Liver (tissue), 9 donors: ENCODE measurements around the gene CFP. TPM values are rescaled to one million over a fixed set of nuclear protein-coding genes. Genes with fewer than 3 reads are reported as not detected.

Experiments
- DNase-seq: peaks from one replicate; pipeline ENCODE4 v3.0.0-alpha.2; 2017; ENCODE audit warnings: low spot score
- H3K27ac ChIP-seq, 2 donors: one replicate each; pipeline ENCODE4 v1.7.0; 2013; ENCODE audit warnings: inconsistent platforms in 2 of 2, low read length in 2 of 2, control low read depth in 1 of 2, low read depth in 1 of 2, mild to moderate bottlenecking in 1 of 2
- H3K27me3 ChIP-seq, 4 donors: one replicate each; pipeline versions ENCODE4 v1.6.1 to v1.7.0; 2013; ENCODE audit warnings: low read length in 3 of 4, inconsistent platforms in 1 of 4, mild to moderate bottlenecking in 1 of 4, moderate library complexity in 1 of 4; ENCODE audit not compliant: control insufficient read depth in 4 of 4, insufficient read depth in 4 of 4
- H3K36me3 ChIP-seq, 4 donors: one replicate each; pipeline versions ENCODE4 v1.6.1 to v1.7.0; 2013; ENCODE audit warnings: low read length in 3 of 4, mild to moderate bottlenecking in 3 of 4, low read depth in 1 of 4, moderate library complexity in 1 of 4; ENCODE audit not compliant: control insufficient read depth in 4 of 4, insufficient read depth in 3 of 4
- H3K4me1 ChIP-seq, 4 donors: one replicate each; pipeline versions ENCODE4 v1.6.1 to v1.7.0; 2013; ENCODE audit warnings: low read length in 3 of 4, mild to moderate bottlenecking in 3 of 4, moderate library complexity in 1 of 4; ENCODE audit not compliant: control insufficient read depth in 4 of 4, insufficient read depth in 4 of 4
- H3K4me3 ChIP-seq, 3 donors: one replicate each; pipeline versions ENCODE4 v1.6.1 to v1.7.0; 2013; ENCODE audit warnings: low read length in 3 of 3, control low read depth in 1 of 3, low read depth in 1 of 3, mild to moderate bottlenecking in 1 of 3
- H3K9ac ChIP-seq, 2 donors: one replicate each; pipeline ENCODE4 v1.7.0; 2013; ENCODE audit warnings: low read length in 2 of 2, mild to moderate bottlenecking in 2 of 2, moderate library complexity in 2 of 2, control low read depth in 1 of 2, low read depth in 1 of 2
- H3K9me3 ChIP-seq, 4 donors: one replicate each; pipeline versions ENCODE4 v1.6.1 to v1.7.0; 2013; ENCODE audit warnings: low read length in 3 of 4; ENCODE audit not compliant: control insufficient read depth in 4 of 4
- EGR1 ChIP-seq, 2 donors: IDR thresholded peaks; 2 replicates each; pipeline ENCODE4 v1.6.1; 2016 to 2018; ENCODE audit warnings: antibody characterized with exemption in 2 of 2, low read depth in 2 of 2
- FOXA1 ChIP-seq: IDR thresholded peaks from 2 replicates; pipeline ENCODE4 v1.6.1; 2016; ENCODE audit warnings: antibody characterized with exemption
- FOXA2 ChIP-seq: IDR thresholded peaks from 2 replicates; pipeline ENCODE4 v1.6.1; 2016; ENCODE audit warnings: antibody characterized with exemption
- GABPA ChIP-seq, 2 donors: IDR thresholded peaks in 1 of 2; conservative IDR thresholded peaks in 1 of 2; 2 replicates each; pipeline ENCODE4 v1.6.1; 2016; ENCODE audit warnings: antibody characterized with exemption in 2 of 2, mild to moderate bottlenecking in 1 of 2, moderate library complexity in 1 of 2
- HNF4A ChIP-seq, 2 donors: conservative IDR thresholded peaks; 2 replicates each; pipeline ENCODE4 v1.6.1; 2016; ENCODE audit warnings: antibody characterized with exemption in 2 of 2, mild to moderate bottlenecking in 2 of 2
- JUND ChIP-seq, 2 donors: IDR thresholded peaks; 2 replicates each; pipeline ENCODE4 v1.6.1; 2016; ENCODE audit warnings: antibody characterized with exemption in 2 of 2
- NR2F2 ChIP-seq: IDR thresholded peaks from 2 replicates; pipeline ENCODE4 v1.6.1; 2016; ENCODE audit warnings: antibody characterized with exemption
- RAD21 ChIP-seq, 2 donors: IDR thresholded peaks; 2 replicates each; pipeline ENCODE4 v1.6.1; 2016; ENCODE audit warnings: antibody characterized with exemption in 2 of 2, mild to moderate bottlenecking in 2 of 2
- RXRA ChIP-seq, 2 donors: IDR thresholded peaks; 2 replicates each; pipeline ENCODE4 v1.6.1; 2017 to 2018; ENCODE audit warnings: antibody characterized with exemption in 2 of 2, mild to moderate bottlenecking in 1 of 2
- SP1 ChIP-seq: IDR thresholded peaks from 2 replicates; pipeline ENCODE4 v1.6.1; 2018; ENCODE audit warnings: antibody characterized with exemption, mild to moderate bottlenecking
- YY1 ChIP-seq: IDR thresholded peaks from 2 replicates; pipeline ENCODE4 v1.6.1; 2016; ENCODE audit warnings: antibody characterized with exemption, mild to moderate bottlenecking
- WGBS: extraction: QIAGEN DNeasy Blood & Tissue Kit; methylation state at CpG from one replicate; pipeline ENCODE4 v1.1.7; 2013; 5-methylcytosine and 5-hydroxymethylcytosine counted together
- polyA plus RNA-seq, 2 donors: library from polyadenylated mRNA; stranded (reverse) in 1 of 2; unstranded in 1 of 2; fragments of 200-250 nt in 1 of 2; fragments of >200 nt in 1 of 2; fragmentation: Nextera tagmentation in 1 of 2; extraction: Ambion mirVana in 1 of 2; gene quantifications; one replicate each; pipeline versions ENCODE4 v1.2.1 to v1.2.3, GENCODE V29; 2013 to 2015
- total RNA-seq, 2 donors: library from RNA; depleted of rRNA; stranded (reverse); fragments of >200 nt; gene quantifications; one replicate each; pipeline ENCODE4 v1.2.3, GENCODE V29; 2014
- TF ChIP-seq, protein P1 (sequence below): fragments of 150-350 bp; IDR thresholded peaks from 2 replicates; pipeline ENCODE4 v1.5.1; 2017; ENCODE audit warnings: improper control_type of control experiment, low read depth, low read length; ENCODE audit not compliant: missing input control
- TF ChIP-seq, protein P2 (sequence below): IDR thresholded peaks from 2 replicates; pipeline ENCODE4 v1.6.1; 2016; ENCODE audit warnings: antibody characterized with exemption
- TF ChIP-seq, protein P3 (sequence below): IDR thresholded peaks from 2 replicates; pipeline ENCODE4 v1.6.1; 2016; ENCODE audit warnings: antibody characterized with exemption, mild to moderate bottlenecking
- TF ChIP-seq, protein P4 (sequence below): IDR thresholded peaks from 2 replicates; pipeline ENCODE4 v1.6.1; 2016; ENCODE audit warnings: antibody characterized with exemption
- donor health status: healthy.
- donor health status: healthy.
- donor health status: healthy.
- donor health status: healthy.
- donor health status: healthy.

The CFP gene
- total and polyA plus RNA-seq, 4 donors = 10.0 to 26.0 (median 16.6) TPM

DNA sequence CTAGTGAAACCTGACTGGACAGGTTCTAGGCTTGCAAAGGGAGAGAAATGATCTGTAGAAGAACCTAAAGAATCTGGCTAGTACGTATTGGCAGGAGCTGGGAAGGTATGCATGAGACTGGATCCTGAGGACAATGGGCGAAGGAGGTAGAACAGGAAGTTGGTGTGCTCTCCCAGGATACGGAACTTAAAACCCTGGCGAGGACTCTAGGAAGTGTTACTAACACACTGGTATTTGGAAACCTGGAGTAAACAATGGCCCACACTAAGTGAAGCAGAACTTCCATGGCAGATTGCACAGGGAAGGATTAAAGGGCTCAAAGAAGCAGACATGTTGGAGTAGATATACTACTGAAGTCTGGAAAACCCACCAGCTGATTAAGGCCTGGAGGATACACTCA lies 19.2 kb downstream of the CFP start:
- H3K4me1 ChIP-seq = no peaks in the 10 kb centered on the region

DNA sequence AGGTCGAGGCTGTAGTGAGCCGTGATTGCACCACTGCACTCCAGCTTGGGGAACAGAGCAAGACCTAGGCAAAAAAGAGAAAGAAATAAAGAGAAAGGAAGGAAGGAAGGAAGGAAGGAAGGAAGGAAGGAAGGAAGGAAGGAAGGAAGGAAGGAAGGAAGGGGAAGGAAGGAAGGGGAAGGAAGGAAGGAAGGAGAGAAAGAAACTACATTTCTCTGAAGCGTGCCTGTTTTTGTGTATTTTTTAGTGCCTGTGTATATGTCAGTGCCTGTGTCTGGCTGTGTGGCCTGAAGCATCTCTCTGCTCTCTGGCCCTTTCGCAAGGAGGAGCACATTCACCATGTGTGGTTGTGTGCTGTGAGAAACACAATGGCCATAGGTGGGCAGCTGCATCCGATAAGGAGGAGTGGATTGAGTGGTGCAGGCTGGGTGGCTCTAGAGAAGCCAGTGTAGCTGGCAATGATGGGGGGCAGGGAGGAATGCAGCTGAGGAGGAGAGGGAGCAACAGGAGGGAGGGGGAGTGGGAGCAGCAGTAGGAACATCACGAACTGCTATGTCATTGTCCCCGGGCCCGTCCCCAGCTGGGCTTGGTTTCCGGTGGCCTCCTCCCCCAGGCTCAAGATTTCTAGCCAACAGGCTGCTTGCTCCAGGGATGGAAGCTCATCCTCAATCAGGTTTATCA lies 21.5 kb downstream of the CFP start:
- Histone ChIP-seq H3K4me1 (no peaks in the 10 kb centered on the region), H3K9ac (no peak overlapping the region), H3K4me3 (no peak overlapping the region), H3K27ac (no peak overlapping the region), H3K9me3 (no peaks in the 10 kb centered on the region), H3K36me3 (no peaks in the 10 kb centered on the region), H3K27me3 (no peaks in the 10 kb centered on the region)
- WGBS = 44% methylated on average over 9 of the region's 9 CpGs
- no peak for DNase-seq
- TF ChIP-seq SP1 = no peak
- TF ChIP-seq, protein P1, sequence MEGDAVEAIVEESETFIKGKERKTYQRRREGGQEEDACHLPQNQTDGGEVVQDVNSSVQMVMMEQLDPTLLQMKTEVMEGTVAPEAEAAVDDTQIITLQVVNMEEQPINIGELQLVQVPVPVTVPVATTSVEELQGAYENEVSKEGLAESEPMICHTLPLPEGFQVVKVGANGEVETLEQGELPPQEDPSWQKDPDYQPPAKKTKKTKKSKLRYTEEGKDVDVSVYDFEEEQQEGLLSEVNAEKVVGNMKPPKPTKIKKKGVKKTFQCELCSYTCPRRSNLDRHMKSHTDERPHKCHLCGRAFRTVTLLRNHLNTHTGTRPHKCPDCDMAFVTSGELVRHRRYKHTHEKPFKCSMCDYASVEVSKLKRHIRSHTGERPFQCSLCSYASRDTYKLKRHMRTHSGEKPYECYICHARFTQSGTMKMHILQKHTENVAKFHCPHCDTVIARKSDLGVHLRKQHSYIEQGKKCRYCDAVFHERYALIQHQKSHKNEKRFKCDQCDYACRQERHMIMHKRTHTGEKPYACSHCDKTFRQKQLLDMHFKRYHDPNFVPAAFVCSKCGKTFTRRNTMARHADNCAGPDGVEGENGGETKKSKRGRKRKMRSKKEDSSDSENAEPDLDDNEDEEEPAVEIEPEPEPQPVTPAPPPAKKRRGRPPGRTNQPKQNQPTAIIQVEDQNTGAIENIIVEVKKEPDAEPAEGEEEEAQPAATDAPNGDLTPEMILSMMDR = no peak
- TF ChIP-seq RAD21 (IDR thresholded peaks at IDR 0.05) = no peak
- no peak for TF ChIP-seq GABPA (IDR thresholded peaks at IDR 0.05 in 1 of 2, conservative IDR thresholded peaks at IDR 0.05 in 1 of 2)
- no peak for TF ChIP-seq FOXA2
- TF ChIP-seq YY1 = no peak
- TF ChIP-seq, protein P2, sequence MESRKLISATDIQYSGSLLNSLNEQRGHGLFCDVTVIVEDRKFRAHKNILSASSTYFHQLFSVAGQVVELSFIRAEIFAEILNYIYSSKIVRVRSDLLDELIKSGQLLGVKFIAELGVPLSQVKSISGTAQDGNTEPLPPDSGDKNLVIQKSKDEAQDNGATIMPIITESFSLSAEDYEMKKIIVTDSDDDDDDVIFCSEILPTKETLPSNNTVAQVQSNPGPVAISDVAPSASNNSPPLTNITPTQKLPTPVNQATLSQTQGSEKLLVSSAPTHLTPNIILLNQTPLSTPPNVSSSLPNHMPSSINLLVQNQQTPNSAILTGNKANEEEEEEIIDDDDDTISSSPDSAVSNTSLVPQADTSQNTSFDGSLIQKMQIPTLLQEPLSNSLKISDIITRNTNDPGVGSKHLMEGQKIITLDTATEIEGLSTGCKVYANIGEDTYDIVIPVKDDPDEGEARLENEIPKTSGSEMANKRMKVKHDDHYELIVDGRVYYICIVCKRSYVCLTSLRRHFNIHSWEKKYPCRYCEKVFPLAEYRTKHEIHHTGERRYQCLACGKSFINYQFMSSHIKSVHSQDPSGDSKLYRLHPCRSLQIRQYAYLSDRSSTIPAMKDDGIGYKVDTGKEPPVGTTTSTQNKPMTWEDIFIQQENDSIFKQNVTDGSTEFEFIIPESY = no peak
- no peak for TF ChIP-seq EGR1 (IDR thresholded peaks at IDR 0.05; ENCODE audit: low read depth in 2 of 2)

More for the DNA sequence above, 19.2 kb downstream of the CFP start:
- Histone ChIP-seq H3K9me3 (no peaks in the 10 kb centered on the region), H3K36me3 (no peaks in the 10 kb centered on the region), H3K27ac (no peak overlapping the region), H3K27me3 (no peaks in the 10 kb centered on the region), H3K9ac (no peak overlapping the region), H3K4me3 (no peak overlapping the region)
- TF ChIP-seq RAD21 (IDR thresholded peaks at IDR 0.05) (no peak), HNF4A (conservative IDR thresholded peaks at IDR 0.05) (no peak), SP1 (no peak), GABPA (IDR thresholded peaks at IDR 0.05 in 1 of 2, conservative IDR thresholded peaks at IDR 0.05 in 1 of 2) (no peak), FOXA2 (no peak), JUND (IDR thresholded peaks at IDR 0.05) (no peak), RXRA (IDR thresholded peaks at IDR 0.05) (no peak), EGR1 (IDR thresholded peaks at IDR 0.05; ENCODE audit: low read depth in 2 of 2) (no peak), FOXA1 (no peak), NR2F2 (no peak)
- TF ChIP-seq, protein P3, sequence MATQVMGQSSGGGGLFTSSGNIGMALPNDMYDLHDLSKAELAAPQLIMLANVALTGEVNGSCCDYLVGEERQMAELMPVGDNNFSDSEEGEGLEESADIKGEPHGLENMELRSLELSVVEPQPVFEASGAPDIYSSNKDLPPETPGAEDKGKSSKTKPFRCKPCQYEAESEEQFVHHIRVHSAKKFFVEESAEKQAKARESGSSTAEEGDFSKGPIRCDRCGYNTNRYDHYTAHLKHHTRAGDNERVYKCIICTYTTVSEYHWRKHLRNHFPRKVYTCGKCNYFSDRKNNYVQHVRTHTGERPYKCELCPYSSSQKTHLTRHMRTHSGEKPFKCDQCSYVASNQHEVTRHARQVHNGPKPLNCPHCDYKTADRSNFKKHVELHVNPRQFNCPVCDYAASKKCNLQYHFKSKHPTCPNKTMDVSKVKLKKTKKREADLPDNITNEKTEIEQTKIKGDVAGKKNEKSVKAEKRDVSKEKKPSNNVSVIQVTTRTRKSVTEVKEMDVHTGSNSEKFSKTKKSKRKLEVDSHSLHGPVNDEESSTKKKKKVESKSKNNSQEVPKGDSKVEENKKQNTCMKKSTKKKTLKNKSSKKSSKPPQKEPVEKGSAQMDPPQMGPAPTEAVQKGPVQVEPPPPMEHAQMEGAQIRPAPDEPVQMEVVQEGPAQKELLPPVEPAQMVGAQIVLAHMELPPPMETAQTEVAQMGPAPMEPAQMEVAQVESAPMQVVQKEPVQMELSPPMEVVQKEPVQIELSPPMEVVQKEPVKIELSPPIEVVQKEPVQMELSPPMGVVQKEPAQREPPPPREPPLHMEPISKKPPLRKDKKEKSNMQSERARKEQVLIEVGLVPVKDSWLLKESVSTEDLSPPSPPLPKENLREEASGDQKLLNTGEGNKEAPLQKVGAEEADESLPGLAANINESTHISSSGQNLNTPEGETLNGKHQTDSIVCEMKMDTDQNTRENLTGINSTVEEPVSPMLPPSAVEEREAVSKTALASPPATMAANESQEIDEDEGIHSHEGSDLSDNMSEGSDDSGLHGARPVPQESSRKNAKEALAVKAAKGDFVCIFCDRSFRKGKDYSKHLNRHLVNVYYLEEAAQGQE = no peak
- TF ChIP-seq, protein P1 = no peak
- TF ChIP-seq, protein P4, sequence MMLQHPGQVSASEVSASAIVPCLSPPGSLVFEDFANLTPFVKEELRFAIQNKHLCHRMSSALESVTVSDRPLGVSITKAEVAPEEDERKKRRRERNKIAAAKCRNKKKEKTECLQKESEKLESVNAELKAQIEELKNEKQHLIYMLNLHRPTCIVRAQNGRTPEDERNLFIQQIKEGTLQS = no peak
- TF ChIP-seq, protein P2 = no peak
- no peak for DNase-seq
- WGBS = 82% methylated on average over 4 of the region's 4 CpGs
